Measurements from ENCODE around the gene TBCCD1.
A peak's percentile ranks its signal among the peaks of the same experiment; 100 is the strongest.
"Not testable (repeated sequence)": the region's sequence is repeated elsewhere in the genome, so short reads cannot be mapped to it uniquely, and the experiment has no call there.

TBCCD1 gene

DNA sequence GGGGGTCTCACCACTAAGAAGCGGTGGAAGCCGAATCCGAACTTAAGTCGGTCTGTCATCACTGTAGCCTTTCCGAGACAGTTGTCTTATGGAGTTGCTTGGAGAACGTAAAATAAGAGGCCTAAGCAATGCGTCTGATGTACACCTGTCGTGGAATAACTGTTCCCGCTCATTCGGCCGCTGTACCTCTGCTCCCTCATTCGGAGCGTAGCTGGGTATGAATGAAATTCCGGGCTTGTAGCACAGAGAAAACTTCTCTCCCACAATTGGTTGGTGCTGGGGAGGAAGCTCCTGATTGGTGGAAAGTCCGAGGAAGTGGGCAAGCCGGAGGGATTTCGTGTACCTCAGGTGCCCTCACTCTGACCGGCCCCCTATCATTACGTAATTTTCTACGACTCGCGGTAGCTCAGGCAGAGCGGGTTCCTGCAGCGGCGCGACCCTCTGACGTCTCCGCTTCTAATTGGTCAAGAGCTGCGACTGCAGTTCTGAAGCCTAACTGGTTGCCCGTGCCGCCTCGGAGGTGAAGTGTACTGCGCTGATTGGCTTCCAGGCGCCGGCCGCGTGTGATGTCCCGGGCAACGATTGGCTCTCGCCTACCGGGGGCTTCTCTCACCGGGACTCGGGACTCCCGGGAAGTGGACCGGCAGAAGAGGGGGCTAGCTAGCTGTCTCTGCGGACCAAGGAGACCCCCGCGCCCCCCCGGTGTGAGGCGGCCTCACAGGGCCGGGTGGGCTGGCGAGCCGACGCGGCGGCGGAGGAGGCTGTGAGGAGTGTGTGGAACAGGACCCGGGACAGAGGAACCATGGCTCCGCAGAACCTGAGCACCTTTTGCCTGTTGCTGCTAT lies 3.2 kb upstream of the TBCCD1 start, which contains the start of gene DNAJB11:
DNAJB11 (plus strand) TSS at position 625 of the 845 bp plus-strand sequence; CDS start at position 803, 178 bp downstream.
- Histone ChIP-seq H3K9me3 (ENCODE audit: severe bottlenecking) (no peaks in the 10 kb centered on the region), H3K27me3 (ENCODE audit: insufficient read depth, poor library complexity, severe bottlenecking) (no peaks in the 10 kb centered on the region), H3K4me1 (ENCODE audit: insufficient read depth, poor library complexity, severe bottlenecking) (peaks cover 14% of the 10 kb centered on the region), H3K27ac (ENCODE audit: poor library complexity, severe bottlenecking) (peak within 1 kb of the TSS; percentile 42), H3K36me3 (ENCODE audit: low read depth) (peaks cover 37% of the 10 kb centered on the region), H3K4me3 (ENCODE audit: severe bottlenecking) (peak within 1 kb of the TSS; percentile 97)
- ATAC-seq (ENCODE audit: low read depth) (peak; percentile 88), DNase-seq (ENCODE audit: low spot score) (peak; percentile 99)
- TF ChIP-seq, protein P1, sequence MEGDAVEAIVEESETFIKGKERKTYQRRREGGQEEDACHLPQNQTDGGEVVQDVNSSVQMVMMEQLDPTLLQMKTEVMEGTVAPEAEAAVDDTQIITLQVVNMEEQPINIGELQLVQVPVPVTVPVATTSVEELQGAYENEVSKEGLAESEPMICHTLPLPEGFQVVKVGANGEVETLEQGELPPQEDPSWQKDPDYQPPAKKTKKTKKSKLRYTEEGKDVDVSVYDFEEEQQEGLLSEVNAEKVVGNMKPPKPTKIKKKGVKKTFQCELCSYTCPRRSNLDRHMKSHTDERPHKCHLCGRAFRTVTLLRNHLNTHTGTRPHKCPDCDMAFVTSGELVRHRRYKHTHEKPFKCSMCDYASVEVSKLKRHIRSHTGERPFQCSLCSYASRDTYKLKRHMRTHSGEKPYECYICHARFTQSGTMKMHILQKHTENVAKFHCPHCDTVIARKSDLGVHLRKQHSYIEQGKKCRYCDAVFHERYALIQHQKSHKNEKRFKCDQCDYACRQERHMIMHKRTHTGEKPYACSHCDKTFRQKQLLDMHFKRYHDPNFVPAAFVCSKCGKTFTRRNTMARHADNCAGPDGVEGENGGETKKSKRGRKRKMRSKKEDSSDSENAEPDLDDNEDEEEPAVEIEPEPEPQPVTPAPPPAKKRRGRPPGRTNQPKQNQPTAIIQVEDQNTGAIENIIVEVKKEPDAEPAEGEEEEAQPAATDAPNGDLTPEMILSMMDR (IDR thresholded peaks at IDR 0.05; ENCODE audit: poor library complexity, severe bottlenecking), result no peak

DNA sequence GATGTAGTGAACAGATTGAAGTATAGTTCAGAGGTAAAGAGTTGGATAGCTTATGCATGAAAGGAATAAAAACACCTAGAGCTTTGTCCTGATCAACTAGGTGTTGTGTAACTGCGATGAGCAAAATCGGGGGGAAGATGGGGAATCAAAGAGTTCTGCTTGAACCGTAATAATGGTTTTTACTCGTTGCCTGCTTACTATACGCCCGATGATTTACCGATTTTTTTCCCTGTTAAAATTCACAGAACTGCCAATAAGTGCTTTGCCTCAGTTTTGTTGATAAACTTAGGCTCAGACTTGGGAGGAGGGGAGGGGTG lies 2.6 kb upstream of the TBCCD1 start:
- no peak for DNase-seq (ENCODE audit: low spot score)
- TF ChIP-seq, protein P1 (IDR thresholded peaks at IDR 0.05; ENCODE audit: poor library complexity, severe bottlenecking), result no peak
- Histone ChIP-seq H3K9me3 (ENCODE audit: severe bottlenecking) (no peaks in the 10 kb centered on the region), H3K36me3 (ENCODE audit: low read depth) (peaks cover 31% of the 10 kb centered on the region), H3K27me3 (ENCODE audit: insufficient read depth, poor library complexity, severe bottlenecking) (no peaks in the 10 kb centered on the region), H3K4me3 (ENCODE audit: severe bottlenecking) (peak overlapping the region; percentile 48), H3K27ac (ENCODE audit: poor library complexity, severe bottlenecking) (peak overlapping the region; percentile 23), H3K4me1 (ENCODE audit: insufficient read depth, poor library complexity, severe bottlenecking) (peaks cover 14% of the 10 kb centered on the region)
- ATAC-seq (ENCODE audit: low read depth), result no peak

DNA sequence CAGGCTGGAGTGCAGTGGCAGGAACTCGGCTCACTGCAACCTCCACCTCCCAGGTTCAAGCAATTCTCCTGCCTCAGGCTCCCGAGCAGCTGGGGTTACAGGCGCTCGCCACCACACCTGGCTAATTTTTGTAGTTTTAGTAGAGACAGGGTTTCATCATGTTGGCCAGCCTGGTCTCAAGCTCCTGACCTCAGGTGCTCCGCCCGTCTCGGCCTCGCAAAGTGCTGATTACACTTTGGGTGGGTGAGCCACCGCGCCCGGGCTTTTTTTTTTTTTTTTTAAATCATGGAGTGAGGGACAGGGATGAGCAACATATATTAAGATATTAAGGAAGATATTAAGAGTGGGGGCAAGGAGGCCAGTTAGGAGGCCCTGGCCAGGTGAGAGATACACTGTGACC lies 2.2 kb upstream of the TBCCD1 start:
- ATAC-seq (ENCODE audit: low read depth); DNase-seq (ENCODE audit: low spot score); H3K27me3 ChIP-seq (ENCODE audit: insufficient read depth, poor library complexity, severe bottlenecking); H3K9me3 ChIP-seq (ENCODE audit: severe bottlenecking): not testable (repeated sequence)
- H3K4me3 ChIP-seq (ENCODE audit: severe bottlenecking), result peak overlapping the region; percentile 48
- peaks cover 14% of the 10 kb centered on the region for H3K4me1 ChIP-seq (ENCODE audit: insufficient read depth, poor library complexity, severe bottlenecking)
- H3K27ac ChIP-seq (ENCODE audit: poor library complexity, severe bottlenecking), result peak overlapping the region; percentile 23
- peaks cover 31% of the 10 kb centered on the region for H3K36me3 ChIP-seq (ENCODE audit: low read depth)

DNA sequence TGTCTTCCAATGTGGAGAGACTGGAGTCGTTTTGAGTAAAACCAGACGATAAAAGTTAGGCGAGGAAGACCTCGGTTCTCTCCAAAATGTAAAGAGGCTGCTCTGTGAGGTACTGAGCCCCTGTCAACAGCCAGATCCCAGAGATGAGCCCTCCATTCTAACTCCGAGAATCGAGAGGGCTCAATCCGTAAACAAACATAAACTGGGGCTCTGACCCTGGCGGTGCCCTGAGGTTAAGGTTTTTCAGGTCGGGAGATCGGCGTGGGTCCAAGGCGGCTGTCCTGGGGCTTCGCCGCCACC lies 417 bp downstream of the TBCCD1 start:
- DNase-seq (ENCODE audit: low spot score) (no peak), ATAC-seq (ENCODE audit: low read depth) (no peak)
- peaks cover 7% of the 10 kb centered on the region for H3K4me1 ChIP-seq (ENCODE audit: insufficient read depth, poor library complexity, severe bottlenecking)
- TF ChIP-seq, protein P1 (IDR thresholded peaks at IDR 0.05; ENCODE audit: poor library complexity, severe bottlenecking), result no peak
- H3K27ac ChIP-seq (ENCODE audit: poor library complexity, severe bottlenecking), result peak overlapping the region; percentile 59
- H3K36me3 ChIP-seq (ENCODE audit: low read depth), result peaks cover 26% of the 10 kb centered on the region
- H3K27me3 ChIP-seq (ENCODE audit: insufficient read depth, poor library complexity, severe bottlenecking), result no peaks in the 10 kb centered on the region
- no peaks in the 10 kb centered on the region for H3K9me3 ChIP-seq (ENCODE audit: severe bottlenecking)
- H3K4me3 ChIP-seq (ENCODE audit: severe bottlenecking), result peak overlapping the region; percentile 77

DNA sequence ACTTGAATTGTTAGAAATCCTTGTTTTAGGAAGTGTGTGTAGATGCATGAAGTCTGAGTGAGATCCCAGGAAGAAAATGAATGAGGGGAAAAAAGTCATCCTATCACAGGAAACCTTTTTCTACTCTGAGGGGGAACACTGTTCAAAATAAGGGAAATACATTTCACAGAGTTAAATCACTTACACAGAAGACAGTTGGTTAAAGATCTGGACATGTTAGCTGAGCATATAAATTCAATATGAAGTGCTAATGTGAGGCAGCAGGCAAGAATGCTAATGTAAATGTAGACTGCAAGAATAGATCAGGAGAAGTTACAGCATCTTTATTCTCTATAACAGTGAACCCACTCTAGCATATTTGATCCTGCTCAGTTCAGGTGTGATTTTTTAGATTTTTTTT lies 2.6 kb downstream of the TBCCD1 start:
- Histone ChIP-seq H3K27me3 (ENCODE audit: insufficient read depth, poor library complexity, severe bottlenecking) (no peaks in the 10 kb centered on the region), H3K4me3 (ENCODE audit: severe bottlenecking) (no peak overlapping the region), H3K36me3 (ENCODE audit: low read depth) (peaks cover 45% of the 10 kb centered on the region), H3K4me1 (ENCODE audit: insufficient read depth, poor library complexity, severe bottlenecking) (peaks cover 3% of the 10 kb centered on the region), H3K9me3 (ENCODE audit: severe bottlenecking) (no peaks in the 10 kb centered on the region), H3K27ac (ENCODE audit: poor library complexity, severe bottlenecking) (no peak overlapping the region)
- DNase-seq (ENCODE audit: low spot score) (no peak), ATAC-seq (ENCODE audit: low read depth) (no peak)
- TF ChIP-seq, protein P1 (IDR thresholded peaks at IDR 0.05; ENCODE audit: poor library complexity, severe bottlenecking), result no peak

Measured in RWPE2 (cell line).